Activated B cell treated with CpG ODN at 0.5 μM for 24 hours (primary cell): ENCODE data around the gene KRT81. TPM values are rescaled to one million over a fixed set of nuclear protein-coding genes. Genes with fewer than 3 reads are reported as not detected.
"Not testable (repeated sequence)": the region's sequence is repeated elsewhere in the genome, so short reads cannot be mapped to it uniquely, and the experiment has no call there.

Source experiments
- ATAC-seq: fragments of 200-7000 bp; cut with Tn5 transposase; one replicate; pipeline ENCODE4 v1.10.0; 2021; ENCODE audit warnings: low read depth, mild to moderate bottlenecking, moderate library complexity
- CTCF ChIA-PET: fragments of 350-600 bp; sonication (Branson Sonifier 250); formaldehyde crosslinking; loops from one replicate; lab custom pipeline; 2021; ENCODE audit warnings: antibody characterized with exemption; lab: Charles Lee
- POLR2A ChIA-PET: fragments of 350-600 bp; sonication (Branson Sonifier 250); formaldehyde crosslinking; loops from one replicate; lab custom pipeline; 2021; ENCODE audit warnings: antibody characterized with exemption; lab: Charles Lee
- DNase-seq: peaks from one replicate; pipeline ENCODE4 v3.0.0; 2022
- H3K27ac Mint-ChIP-seq: one replicate; pipeline ENCODE4 v1.8.0; 2020; ENCODE audit warnings: mixed read lengths
- H3K27me3 Mint-ChIP-seq: one replicate; pipeline ENCODE4 v1.8.0; 2021; ENCODE audit warnings: mixed read lengths
- H3K36me3 Mint-ChIP-seq: one replicate; pipeline ENCODE4 v1.8.0; 2021; ENCODE audit warnings: low read depth, mixed read lengths
- H3K4me1 Mint-ChIP-seq: one replicate; pipeline ENCODE4 v1.8.0; 2021; ENCODE audit warnings: mixed read lengths
- H3K4me3 Mint-ChIP-seq: one replicate; pipeline ENCODE4 v1.8.0; 2020; ENCODE audit warnings: mild to moderate bottlenecking, mixed read lengths
- H3K9me3 Mint-ChIP-seq: one replicate; pipeline ENCODE4 v1.8.0; 2020; ENCODE audit warnings: mixed read lengths
- CTCF ChIP-seq: fragments of 200-600 bp; IDR thresholded peaks from one replicate; pipeline ENCODE4 v1.8.0; 2022; ENCODE audit warnings: antibody characterized with exemption, mild to moderate bottlenecking
- intact Hi-C: fragments of 100-400 bp; cut with micrococcal nuclease; formaldehyde crosslinking; loops from one replicate; pipeline ENCODE4 v1.15.1; 2024
- total RNA-seq: library from RNA; stranded (reverse); gene quantifications from 2 replicates; pipeline ENCODE4 v1.2.3, GENCODE V29; 2022

Gene KRT81
- total RNA-seq, 1 donor from 2014 or later = not detected

DNA sequence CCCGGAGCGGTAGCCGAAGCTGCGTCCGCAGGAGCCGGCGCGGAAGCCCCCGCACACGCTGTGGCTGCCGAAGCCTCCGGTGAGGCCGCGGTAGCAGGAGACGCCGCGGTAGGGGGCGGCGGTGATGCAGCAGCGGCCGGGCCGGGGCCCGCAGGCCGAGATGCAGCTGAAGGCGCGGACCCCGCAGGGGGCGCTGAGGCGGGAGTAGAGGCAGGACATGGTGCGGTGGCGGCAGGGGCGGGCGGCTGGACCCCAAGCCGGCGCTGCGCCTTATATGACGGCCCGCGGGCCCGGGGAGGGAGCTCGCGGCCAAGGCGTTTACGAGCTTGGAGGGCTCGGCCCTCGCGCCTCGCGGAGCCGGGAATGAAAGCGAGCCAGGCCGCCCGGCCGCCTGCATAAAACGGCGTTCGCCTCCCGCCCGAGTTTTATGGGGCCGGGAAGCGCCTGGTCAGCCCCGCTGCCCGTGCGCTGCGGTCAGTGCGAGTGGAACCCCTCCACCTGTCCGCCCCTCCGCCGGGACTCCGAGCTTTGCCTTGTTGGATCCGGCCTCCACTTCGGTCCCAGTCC, 32.9 kb downstream of the KRT81 start:
- intact Hi-C loops = no loop called here

GRCh38 chr12:52257922-52258321, 33.4 kb downstream of the KRT81 start:
- H3K9me3 Mint-ChIP-seq, POLR2A ChIA-PET, H3K4me3 Mint-ChIP-seq, H3K36me3 Mint-ChIP-seq, DNase-seq, H3K4me1 Mint-ChIP-seq, H3K27ac Mint-ChIP-seq, CTCF ChIA-PET, intact Hi-C loops, ATAC-seq: not testable (repeated sequence)
- peaks cover 52% of the 10 kb centered on the region for H3K27me3 Mint-ChIP-seq

More for the DNA sequence above, 32.9 kb downstream of the KRT81 start:
- no peak for TF ChIP-seq CTCF
- no peaks in the 10 kb centered on the region for H3K36me3 Mint-ChIP-seq
- peaks cover 50% of the 10 kb centered on the region for H3K27me3 Mint-ChIP-seq
- CTCF ChIA-PET = no interaction called here
- no peak overlapping the region for H3K4me3 Mint-ChIP-seq
- H3K27ac Mint-ChIP-seq = no peak overlapping the region
- ATAC-seq = no peak
- no peak for DNase-seq
- no peaks in the 10 kb centered on the region for H3K4me1 Mint-ChIP-seq
- POLR2A ChIA-PET = no interaction called here
- no peaks in the 10 kb centered on the region for H3K9me3 Mint-ChIP-seq

DNA sequence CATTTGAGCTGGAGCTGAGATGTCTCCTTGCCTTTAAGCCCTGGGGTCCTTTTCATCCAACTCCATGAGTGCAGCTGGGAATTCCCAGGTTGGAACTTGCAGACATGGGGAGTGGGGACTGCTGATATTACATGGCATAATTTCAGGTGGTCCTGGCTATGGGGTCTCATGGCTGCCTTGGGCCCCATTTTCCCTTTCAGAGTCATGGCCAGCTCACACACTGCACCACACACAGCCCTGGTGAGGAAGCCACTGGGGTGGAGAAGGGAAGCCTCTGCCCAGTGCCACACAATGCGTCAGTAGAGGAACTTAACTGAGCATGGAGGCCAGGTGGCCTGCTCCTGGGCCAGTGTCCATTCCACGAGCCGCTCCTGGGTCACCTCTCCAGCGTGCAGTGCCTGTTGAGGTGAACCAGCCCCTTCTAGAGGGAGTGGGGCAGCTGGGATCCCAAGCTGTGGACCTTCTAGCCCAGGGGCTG, 34.2 kb downstream of the KRT81 start:
- Mint-ChIP-seq H3K9me3 (no peaks in the 10 kb centered on the region), H3K4me3 (no peak overlapping the region), H3K36me3 (no peaks in the 10 kb centered on the region), H3K27me3 (peaks cover 51% of the 10 kb centered on the region), H3K4me1 (no peaks in the 10 kb centered on the region), H3K27ac (no peak overlapping the region)
- ChIA-PET POLR2A (no interaction called here), CTCF (no interaction called here)
- ATAC-seq (no peak), DNase-seq (no peak)
- intact Hi-C loops = no loop called here
- TF ChIP-seq CTCF = no peak

GRCh38 chr12:52256584-52256935, 34.8 kb downstream of the KRT81 start:
- Mint-ChIP-seq H3K4me1 (no peaks in the 10 kb centered on the region), H3K27me3 (peaks cover 52% of the 10 kb centered on the region), H3K27ac (no peak overlapping the region), H3K9me3 (no peaks in the 10 kb centered on the region), H3K4me3 (no peak overlapping the region), H3K36me3 (no peaks in the 10 kb centered on the region)
- POLR2A ChIA-PET = no interaction called here
- intact Hi-C loops = no loop called here
- ATAC-seq (no peak), DNase-seq (no peak)
- TF ChIP-seq CTCF = no peak
- CTCF ChIA-PET = no interaction called here

DNA sequence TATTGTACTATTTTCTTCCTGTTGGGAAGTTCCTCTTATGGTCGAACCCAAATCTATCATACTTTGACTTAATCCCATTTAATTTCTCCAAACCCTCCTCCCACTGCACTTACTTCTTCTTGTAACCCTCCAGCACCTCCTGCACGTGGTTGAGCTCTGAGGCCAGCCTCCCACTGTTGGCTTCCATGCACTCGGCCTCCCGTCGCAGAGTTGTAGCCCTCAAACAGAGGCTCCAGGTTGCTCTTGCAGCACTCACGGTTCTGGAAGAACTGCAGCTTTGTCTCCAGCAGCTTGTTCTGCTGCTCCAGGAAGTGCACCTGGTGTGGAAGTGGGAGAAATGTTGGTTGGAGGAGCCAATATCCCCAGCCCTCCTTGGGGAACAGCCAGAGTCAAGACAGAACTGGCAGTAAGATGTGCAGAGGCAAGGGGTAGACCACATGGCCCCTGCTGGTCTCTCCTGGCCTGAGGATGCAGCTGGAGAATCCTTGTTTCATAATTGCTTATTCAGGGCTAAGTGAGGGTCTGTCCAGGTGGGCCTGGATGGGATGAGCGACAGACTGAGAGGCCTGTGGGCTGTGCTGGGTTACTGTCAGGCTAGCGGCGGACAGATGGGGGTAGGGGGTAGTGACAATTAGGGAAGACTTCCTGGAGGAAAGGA, 35.3 kb downstream of the KRT81 start:
- no peaks in the 10 kb centered on the region for H3K4me1 Mint-ChIP-seq

More for the DNA sequence above, 35.3 kb downstream of the KRT81 start:
- DNase-seq (no peak), ATAC-seq (no peak)
- H3K27ac Mint-ChIP-seq = no peak overlapping the region
- CTCF ChIA-PET = no interaction called here
- H3K36me3 Mint-ChIP-seq = no peaks in the 10 kb centered on the region
- POLR2A ChIA-PET = no interaction called here
- no peak for TF ChIP-seq CTCF
- H3K27me3 Mint-ChIP-seq = peaks cover 52% of the 10 kb centered on the region
- intact Hi-C loops = no loop called here
- no peaks in the 10 kb centered on the region for H3K9me3 Mint-ChIP-seq
- H3K4me3 Mint-ChIP-seq = no peak overlapping the region
